ENCODE measurements around the gene ABCA10.
"Not testable (repeated sequence)": the region's sequence is repeated elsewhere in the genome, so short reads cannot be mapped to it uniquely, and the experiment has no call there.

Gene ABCA10

GRCh38 chr17:69198238-69198637, 30.4 kb downstream of the ABCA10 start:
- TF ChIP-seq CTCF (IDR thresholded peaks at IDR 0.05), result no peak
- H3K36me3 Mint-ChIP-seq (ENCODE audit: low read depth), result no peaks in the 10 kb centered on the region
- H3K4me1 Mint-ChIP-seq, result no peaks in the 10 kb centered on the region
- H3K27me3 Mint-ChIP-seq (ENCODE audit: low read depth, poor library complexity), result no peaks in the 10 kb centered on the region
- peaks cover 18% of the 10 kb centered on the region for H3K9me3 Mint-ChIP-seq
- no peak overlapping the region for H3K4me3 Mint-ChIP-seq
- no peak overlapping the region for H3K27ac Mint-ChIP-seq
- DNase-seq, result no peak

GRCh38 chr17:69196105-69196653, 32.4 kb downstream of the ABCA10 start:
- H3K27me3 Mint-ChIP-seq (ENCODE audit: low read depth, poor library complexity); DNase-seq; H3K36me3 Mint-ChIP-seq (ENCODE audit: low read depth); H3K27ac Mint-ChIP-seq; H3K4me1 Mint-ChIP-seq; H3K4me3 Mint-ChIP-seq: not testable (repeated sequence)
- H3K9me3 Mint-ChIP-seq, result peaks cover 18% of the 10 kb centered on the region

GRCh38 chr17:69192754-69193153, 35.9 kb downstream of the ABCA10 start:
- Mint-ChIP-seq H3K4me1 (peaks cover 24% of the 10 kb centered on the region), H3K36me3 (ENCODE audit: low read depth) (no peaks in the 10 kb centered on the region), H3K9me3 (peaks cover 17% of the 10 kb centered on the region), H3K27ac (no peak overlapping the region), H3K4me3 (no peak overlapping the region), H3K27me3 (ENCODE audit: low read depth, poor library complexity) (no peaks in the 10 kb centered on the region)
- no peak for DNase-seq
- no peak for TF ChIP-seq CTCF (IDR thresholded peaks at IDR 0.05)

GRCh38 chr17:69188796-69189195, 39.8 kb downstream of the ABCA10 start:
- DNase-seq, result no peak
- TF ChIP-seq CTCF (IDR thresholded peaks at IDR 0.05), result no peak
- Mint-ChIP-seq H3K27ac (peak overlapping the region; percentile 41), H3K4me3 (no peak overlapping the region), H3K27me3 (ENCODE audit: low read depth, poor library complexity) (peaks cover 4% of the 10 kb centered on the region), H3K4me1 (peaks cover 33% of the 10 kb centered on the region), H3K36me3 (ENCODE audit: low read depth) (no peaks in the 10 kb centered on the region), H3K9me3 (no peaks in the 10 kb centered on the region)

- DNase-seq, result no peak
- H3K27me3 Mint-ChIP-seq (ENCODE audit: low read depth, poor library complexity), result peaks cover 4% of the 10 kb centered on the region
- peaks cover 33% of the 10 kb centered on the region for H3K4me1 Mint-ChIP-seq
- TF ChIP-seq CTCF (IDR thresholded peaks at IDR 0.05), result no peak
- H3K4me3 Mint-ChIP-seq, result no peak overlapping the region
- no peaks in the 10 kb centered on the region for H3K9me3 Mint-ChIP-seq
- no peaks in the 10 kb centered on the region for H3K36me3 Mint-ChIP-seq (ENCODE audit: low read depth)
- H3K27ac Mint-ChIP-seq, result no peak overlapping the region
These were observed 40.6 kb downstream of the ABCA10 start for GRCh38 chr17:69188064-69188463.

- no peak for DNase-seq
- Mint-ChIP-seq H3K27ac (peak overlapping the region; percentile 95), H3K4me1 (peaks cover 33% of the 10 kb centered on the region), H3K4me3 (no peak overlapping the region), H3K36me3 (ENCODE audit: low read depth) (no peaks in the 10 kb centered on the region), H3K9me3 (no peaks in the 10 kb centered on the region), H3K27me3 (ENCODE audit: low read depth, poor library complexity) (peaks cover 4% of the 10 kb centered on the region)
- TF ChIP-seq CTCF (IDR thresholded peaks at IDR 0.05), result no peak
These were observed 41.3 kb downstream of the ABCA10 start for GRCh38 chr17:69187294-69187693.
